H9 (cell line): Measurements from ENCODE around the gene SOBP. TPM values are rescaled to one million over a fixed set of nuclear protein-coding genes. Genes with fewer than 3 reads are reported as not detected.

Experiments
- DNase-seq: peaks from one replicate; pipeline ENCODE4 v3.0.0-alpha.2; 2017
- H2AFZ ChIP-seq: one replicate; pipeline ENCODE4 v1.6.1; 2013; ENCODE audit warnings: mild to moderate bottlenecking, low read length, control low read depth, moderate library complexity
- H2AK5ac ChIP-seq: 2 replicates; pipeline ENCODE4 v1.6.1; 2013; ENCODE audit warnings: low read length, control low read depth, mixed read lengths; ENCODE audit not compliant: insufficient read length
- H2BK120ac ChIP-seq: one replicate; pipeline ENCODE4 v1.6.1; 2013; ENCODE audit warnings: low read depth, mild to moderate bottlenecking, low read length, control low read depth, inconsistent platforms; ENCODE audit not compliant: poor library complexity, severe bottlenecking
- H2BK12ac ChIP-seq: 2 replicates; pipeline ENCODE4 v1.6.1; 2013; ENCODE audit warnings: low read length, control low read depth, mixed read lengths, low read depth; ENCODE audit not compliant: insufficient read length
- H2BK15ac ChIP-seq: 2 replicates; pipeline ENCODE4 v1.6.1; 2013; ENCODE audit warnings: low read depth, low read length, control low read depth
- H2BK20ac ChIP-seq: one replicate; pipeline ENCODE4 v1.6.1; 2013; ENCODE audit warnings: low read depth, mild to moderate bottlenecking, low read length, control low read depth, inconsistent platforms; ENCODE audit not compliant: poor library complexity, severe bottlenecking
- H2BK5ac ChIP-seq: 2 replicates; pipeline ENCODE4 v1.6.1; 2013; ENCODE audit warnings: low read length, control low read depth, mixed read lengths; ENCODE audit not compliant: insufficient read length
- H3K14ac ChIP-seq: 2 replicates; pipeline ENCODE4 v1.6.1; 2013; ENCODE audit warnings: low read length, control low read depth; ENCODE audit not compliant: insufficient read depth
- H3K18ac ChIP-seq: 2 replicates; pipeline ENCODE4 v1.6.1; 2013; ENCODE audit warnings: low read depth, mild to moderate bottlenecking, mixed read lengths, low read length, control low read depth; ENCODE audit not compliant: insufficient read length
- H3K23ac ChIP-seq: 2 replicates; pipeline ENCODE4 v1.6.1; 2013; ENCODE audit warnings: low read length, control low read depth, mixed read lengths, low read depth; ENCODE audit not compliant: insufficient read length
- H3K23me2 ChIP-seq: 2 replicates; pipeline ENCODE4 v1.6.1; 2013; ENCODE audit warnings: low read depth, mild to moderate bottlenecking, mixed read lengths, low read length, control low read depth; ENCODE audit not compliant: insufficient read length, poor library complexity, severe bottlenecking
- H3K27ac ChIP-seq: 2 replicates; pipeline ENCODE4 v1.5.1; 2013; ENCODE audit warnings: low read length, control low read depth, mixed read lengths, low read depth; ENCODE audit not compliant: insufficient read length
- H3K27me3 ChIP-seq: 2 replicates; pipeline ENCODE4 v1.6.1; 2013; ENCODE audit warnings: low read length, control low read depth, inconsistent platforms; ENCODE audit not compliant: insufficient read depth
- H3K4ac ChIP-seq: 2 replicates; pipeline ENCODE4 v1.6.1; 2013; ENCODE audit warnings: low read depth, mild to moderate bottlenecking, control low read depth, inconsistent platforms, low read length, moderate library complexity
- H3K4me1 ChIP-seq: 2 replicates; pipeline ENCODE4 v1.6.1; 2013; ENCODE audit warnings: low read length, control low read depth, inconsistent platforms; ENCODE audit not compliant: insufficient read depth
- H3K4me2 ChIP-seq: 2 replicates; pipeline ENCODE4 v1.6.1; 2013; ENCODE audit warnings: low read length, control low read depth, mixed read lengths; ENCODE audit not compliant: insufficient read length, insufficient read depth
- H3K56ac ChIP-seq: 2 replicates; pipeline ENCODE4 v1.6.1; 2013; ENCODE audit warnings: low read depth, mild to moderate bottlenecking, mixed read lengths, low read length, control low read depth; ENCODE audit not compliant: insufficient read length
- H3K79me1 ChIP-seq: 2 replicates; pipeline ENCODE4 v1.6.1; 2013; ENCODE audit warnings: low read depth, mild to moderate bottlenecking, moderate library complexity, low read length, control low read depth, inconsistent platforms; ENCODE audit not compliant: insufficient read depth, poor library complexity, severe bottlenecking
- H3K79me2 ChIP-seq: 2 replicates; pipeline ENCODE4 v1.6.1; 2013; ENCODE audit warnings: low read length, control low read depth, inconsistent platforms; ENCODE audit not compliant: insufficient read depth
- H3K9ac ChIP-seq: 2 replicates; pipeline ENCODE4 v1.6.1; 2013; ENCODE audit warnings: low read length, control low read depth, mixed read lengths; ENCODE audit not compliant: insufficient read length; ENCODE audit errors: extremely low read depth
- H3K9me3 ChIP-seq: one replicate; pipeline ENCODE4 v1.6.1; 2013; ENCODE audit warnings: low read depth, low read length, inconsistent platforms; ENCODE audit not compliant: control insufficient read depth
- H3T11ph ChIP-seq: one replicate; pipeline ENCODE4 v1.6.1; 2013; ENCODE audit warnings: mild to moderate bottlenecking, low read length, control low read depth, inconsistent platforms
- H4K20me1 ChIP-seq: one replicate; pipeline ENCODE4 v1.6.1; 2013; ENCODE audit not compliant: control insufficient read depth, insufficient read length, insufficient read depth
- H4K5ac ChIP-seq: 2 replicates; pipeline ENCODE4 v1.6.1; 2013; ENCODE audit warnings: low read depth, mild to moderate bottlenecking, mixed read lengths, low read length, control low read depth; ENCODE audit not compliant: insufficient read length
- H4K8ac ChIP-seq: replicated peaks from 2 replicates; pipeline ENCODE4 v1.6.1; 2013; ENCODE audit warnings: low read length, control low read depth, mixed read lengths, low read depth; ENCODE audit not compliant: insufficient read length
- H4K91ac ChIP-seq: 2 replicates; pipeline ENCODE4 v1.6.1; 2013; ENCODE audit warnings: low read depth, mild to moderate bottlenecking, moderate library complexity, mixed read lengths, low read length, control low read depth; ENCODE audit not compliant: insufficient read length
- H3K27ac Mint-ChIP-seq, 3 experiments: 2 replicates in 2 of 3; 3 replicates in 1 of 3; pipeline ENCODE4 v1.8.0; 2020 to 2021; ENCODE audit warnings: mixed read lengths in 3 of 3, mild to moderate bottlenecking in 1 of 3, moderate library complexity in 1 of 3
- H3K27me3 Mint-ChIP-seq: 2 replicates; pipeline ENCODE4 v1.8.0; 2021; ENCODE audit warnings: low read depth, mild to moderate bottlenecking, moderate library complexity, mixed read lengths
- H3K36me3 Mint-ChIP-seq, 3 experiments: 2 replicates in 2 of 3; 3 replicates in 1 of 3; pipeline ENCODE4 v1.8.0; 2020 to 2021; ENCODE audit warnings: low read depth in 3 of 3, mixed read lengths in 3 of 3; ENCODE audit not compliant: insufficient read depth in 1 of 3
- H3K4me1 Mint-ChIP-seq, 2 experiments: 2 replicates each; pipeline ENCODE4 v1.8.0; 2020; ENCODE audit warnings: mixed read lengths in 2 of 2
- H3K4me3 Mint-ChIP-seq, 2 experiments: 2 replicates in 1 of 2; 3 replicates in 1 of 2; pipeline ENCODE4 v1.8.0; 2020 to 2021; ENCODE audit warnings: mild to moderate bottlenecking in 2 of 2, mixed read lengths in 2 of 2, moderate library complexity in 1 of 2
- H3K9me3 Mint-ChIP-seq, 2 experiments: 2 replicates in 1 of 2; 3 replicates in 1 of 2; pipeline ENCODE4 v1.8.0; 2020; ENCODE audit warnings: mild to moderate bottlenecking in 2 of 2, mixed read lengths in 2 of 2, moderate library complexity in 1 of 2
- CTCF ChIP-seq: fragments of 200-600 bp; sonication (generic); conservative IDR thresholded peaks from 3 replicates; pipeline ENCODE4 v1.8.0; 2021; ENCODE audit warnings: antibody characterized with exemption, mild to moderate bottlenecking
- WGBS: extraction: QIAGEN DNeasy Blood & Tissue Kit; methylation state at CpG from one replicate; pipeline ENCODE4 v1.1.7; 2013; ENCODE audit warnings: missing lambda C conversion rate, low lambda C conversion rate, mixed read lengths; ENCODE audit not compliant: insufficient read length; ENCODE audit errors: extremely low coverage; 5-methylcytosine and 5-hydroxymethylcytosine counted together
- total RNA-seq: library from RNA; stranded (reverse); gene quantifications from 2 replicates; pipeline ENCODE4 v1.2.1, GENCODE V29; 2021

Gene SOBP
- total RNA-seq, 1 experiment from 2014 or later: 4.3 TPM

- no peaks in the 10 kb centered on the region for H3K27me3 ChIP-seq
- no peak overlapping the region for H4K5ac ChIP-seq
- TF ChIP-seq CTCF: no peak
- no peak overlapping the region for H2BK15ac ChIP-seq
- H3K23ac ChIP-seq: no peak overlapping the region
- H3K56ac ChIP-seq: no peak overlapping the region
- no peaks in the 10 kb centered on the region for H4K20me1 ChIP-seq
- Mint-ChIP-seq H3K27ac (peak overlapping the region in 1 of 3 experiments; percentile 5; a peak in 2 of 7 replicates), H3K27me3 (no peaks in the 10 kb centered on the region), H3K4me1 (peaks cover 36 to 40% of the 10 kb centered on the region in 2 experiments), H3K36me3 (0 out of 7 replicates have a peak, but pooled peaks cover 0 to 2% (median 0%) of the 10 kb centered on the region in 3 experiments), H3K9me3 (no peaks in the 10 kb centered on the region), H3K4me3 (no peak overlapping the region)
- H3K4me2 ChIP-seq: no peak overlapping the region
- H4K91ac ChIP-seq: no peak overlapping the region
- H3K23me2 ChIP-seq: no peaks in the 10 kb centered on the region
- H3K4me1 ChIP-seq: no peaks in the 10 kb centered on the region
- no peak overlapping the region for H2AK5ac ChIP-seq
- H2BK12ac ChIP-seq: no peak overlapping the region
- H3K79me2 ChIP-seq: no peaks in the 10 kb centered on the region
- H3T11ph ChIP-seq: no peak overlapping the region
- no peak overlapping the region for H3K18ac ChIP-seq
- no peaks in the 10 kb centered on the region for H3K9me3 ChIP-seq
- H2BK5ac ChIP-seq: no peak overlapping the region
- H4K8ac ChIP-seq: no peak overlapping the region
- H3K27ac ChIP-seq: no peak overlapping the region
- H3K79me1 ChIP-seq: no peaks in the 10 kb centered on the region
- WGBS: no CpG with 5 or more reads among the region's 6 CpGs
- H2BK20ac ChIP-seq: no peak overlapping the region
- no peak overlapping the region for H2BK120ac ChIP-seq
- DNase-seq: no peak
- no peak overlapping the region for H3K9ac ChIP-seq
- no peak overlapping the region for H2AFZ ChIP-seq
- no peak overlapping the region for H3K14ac ChIP-seq
- H3K4ac ChIP-seq: no peak overlapping the region
These were observed 52.3 kb downstream of the SOBP start for GRCh38 chr6:107542192-107542668.
